SK-N-SH treated with all-trans-retinoic acid at 6 μM for 48 hours (cell line): Measurements from ENCODE around the gene ZNF383.
A peak's percentile ranks its signal among the peaks of the same experiment; 100 is the strongest.
"Not testable (repeated sequence)": the region's sequence is repeated elsewhere in the genome, so short reads cannot be mapped to it uniquely, and the experiment has no call there.

Experiments used
- ATAC-seq: fragments of 200-7000 bp; cut with Tn5 transposase; 3 replicates; pipeline ENCODE4 v1.9.1; 2020; ENCODE audit warnings: mild to moderate bottlenecking, moderate library complexity
- ARNTL ChIP-seq: fragments of 450-650 bp; formaldehyde crosslinking; IDR thresholded peaks from 2 replicates; pipeline ENCODE4 v1.5.0; 2020; ENCODE audit warnings: low read depth, mild to moderate bottlenecking, moderate library complexity, borderline replicate concordance
- BACH2 ChIP-seq: fragments of 250-450 bp; sonication (Bioruptor Pico); IDR thresholded peaks from 2 replicates; pipeline ENCODE4 v1.9.0; 2021; ENCODE audit warnings: mild to moderate bottlenecking, borderline replicate concordance
- CSDC2 ChIP-seq: fragments of 250-450 bp; sonication (Bioruptor Pico); IDR thresholded peaks from 2 replicates; pipeline ENCODE4 v1.5.0; 2020; ENCODE audit warnings: mild to moderate bottlenecking, moderate library complexity
- GLIS3 ChIP-seq: fragments of 250-450 bp; sonication (Bioruptor Pico); IDR thresholded peaks from 2 replicates; pipeline ENCODE4 v1.5.0; 2020; ENCODE audit warnings: mild to moderate bottlenecking, moderate library complexity
- PATZ1 ChIP-seq: fragments of 250-450 bp; sonication (Bioruptor Pico); IDR thresholded peaks from 2 replicates; pipeline ENCODE4 v1.8.0; 2020; ENCODE audit warnings: mild to moderate bottlenecking, moderate library complexity, borderline replicate concordance
- POU6F1 ChIP-seq: fragments of 250-450 bp; sonication (Bioruptor Pico); IDR thresholded peaks from 2 replicates; pipeline ENCODE4 v1.8.0; 2021; ENCODE audit warnings: low read depth, mild to moderate bottlenecking, moderate library complexity, borderline replicate concordance
- PPARA ChIP-seq: fragments of 250-450 bp; sonication (Bioruptor Pico); IDR thresholded peaks from 2 replicates; pipeline ENCODE4 v1.5.0; 2020; ENCODE audit warnings: mild to moderate bottlenecking, borderline replicate concordance
- RARB ChIP-seq: fragments of 250-450 bp; sonication (Bioruptor Pico); IDR thresholded peaks from 2 replicates; pipeline ENCODE4 v1.8.0; 2021; ENCODE audit warnings: mild to moderate bottlenecking, moderate library complexity
- SNAI2 ChIP-seq: fragments of 250-450 bp; sonication (Bioruptor Pico); IDR thresholded peaks from 2 replicates; pipeline ENCODE4 v1.5.0; 2020; ENCODE audit warnings: mild to moderate bottlenecking, moderate library complexity
- TCF4 ChIP-seq: fragments of 250-450 bp; sonication (Bioruptor Pico); IDR thresholded peaks from 2 replicates; pipeline ENCODE4 v1.8.0; 2021; ENCODE audit warnings: mild to moderate bottlenecking, moderate library complexity, borderline replicate concordance
- ZC3H10 ChIP-seq: fragments of 250-450 bp; sonication (Bioruptor Pico); IDR thresholded peaks from 2 replicates; pipeline ENCODE4 v1.5.1; 2021; ENCODE audit warnings: mild to moderate bottlenecking, moderate library complexity
- ZNF565 ChIP-seq: fragments of 450-650 bp; formaldehyde crosslinking; conservative IDR thresholded peaks from 2 replicates; pipeline ENCODE4 v1.5.0; 2020; ENCODE audit warnings: low read depth, mild to moderate bottlenecking, moderate library complexity
- ZNF70 ChIP-seq: fragments of 450-650 bp; formaldehyde crosslinking; IDR thresholded peaks from 2 replicates; pipeline ENCODE4 v1.5.0; 2020; ENCODE audit warnings: mild to moderate bottlenecking, moderate library complexity
- TF ChIP-seq, protein P1 (sequence below): fragments of 250-450 bp; sonication (Bioruptor Pico); IDR thresholded peaks from 2 replicates; pipeline ENCODE4 v1.5.0; 2020; ENCODE audit warnings: mild to moderate bottlenecking, moderate library complexity

ZNF383 gene

GRCh38 chr19:37217775-37218591 lies at the start of gene ZNF383:
ZNF383 (plus strand) TSS chr19:37218214; CDS start chr19:37230454, 12,240 bp downstream.
- TF ChIP-seq, protein P1, sequence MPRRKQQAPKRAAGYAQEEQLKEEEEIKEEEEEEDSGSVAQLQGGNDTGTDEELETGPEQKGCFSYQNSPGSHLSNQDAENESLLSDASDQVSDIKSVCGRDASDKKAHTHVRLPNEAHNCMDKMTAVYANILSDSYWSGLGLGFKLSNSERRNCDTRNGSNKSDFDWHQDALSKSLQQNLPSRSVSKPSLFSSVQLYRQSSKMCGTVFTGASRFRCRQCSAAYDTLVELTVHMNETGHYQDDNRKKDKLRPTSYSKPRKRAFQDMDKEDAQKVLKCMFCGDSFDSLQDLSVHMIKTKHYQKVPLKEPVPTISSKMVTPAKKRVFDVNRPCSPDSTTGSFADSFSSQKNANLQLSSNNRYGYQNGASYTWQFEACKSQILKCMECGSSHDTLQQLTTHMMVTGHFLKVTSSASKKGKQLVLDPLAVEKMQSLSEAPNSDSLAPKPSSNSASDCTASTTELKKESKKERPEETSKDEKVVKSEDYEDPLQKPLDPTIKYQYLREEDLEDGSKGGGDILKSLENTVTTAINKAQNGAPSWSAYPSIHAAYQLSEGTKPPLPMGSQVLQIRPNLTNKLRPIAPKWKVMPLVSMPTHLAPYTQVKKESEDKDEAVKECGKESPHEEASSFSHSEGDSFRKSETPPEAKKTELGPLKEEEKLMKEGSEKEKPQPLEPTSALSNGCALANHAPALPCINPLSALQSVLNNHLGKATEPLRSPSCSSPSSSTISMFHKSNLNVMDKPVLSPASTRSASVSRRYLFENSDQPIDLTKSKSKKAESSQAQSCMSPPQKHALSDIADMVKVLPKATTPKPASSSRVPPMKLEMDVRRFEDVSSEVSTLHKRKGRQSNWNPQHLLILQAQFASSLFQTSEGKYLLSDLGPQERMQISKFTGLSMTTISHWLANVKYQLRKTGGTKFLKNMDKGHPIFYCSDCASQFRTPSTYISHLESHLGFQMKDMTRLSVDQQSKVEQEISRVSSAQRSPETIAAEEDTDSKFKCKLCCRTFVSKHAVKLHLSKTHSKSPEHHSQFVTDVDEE = no peak
- TF ChIP-seq PPARA = no peak
- no peak for TF ChIP-seq CSDC2
- no peak for TF ChIP-seq SNAI2 (CRISPR knock-in tag)
- no peak for TF ChIP-seq PATZ1
- no peak for TF ChIP-seq GLIS3
- peak; percentile 70; the same call in 1 of the 2 replicates for TF ChIP-seq TCF4 (CRISPR knock-in tag)
- ATAC-seq = peak; percentile 99

GRCh38 chr19:37172368-37173366 lies 45.3 kb upstream of the ZNF383 start, which contains the start of gene ZNF585A:
ZNF585A (minus strand) TSS chr19:37172695; CDS start chr19:37169910, 2,785 bp downstream.
- ATAC-seq = peak; percentile 100
- TF ChIP-seq, protein P1 = no peak; the same call in 1 of the 2 replicates
- TF ChIP-seq POU6F1 (CRISPR knock-in tag) (no peak), ZNF70 (CRISPR knock-in tag) (no peak), CSDC2 (0 out of 2 replicates have a peak, but pooled peaks have one; percentile 10), ZNF565 (0 out of 2 replicates have a peak, but pooled peaks have one; percentile 4)

- not testable (repeated sequence) for ATAC-seq
These were observed 31.9 kb upstream of the ZNF383 start for GRCh38 chr19:37186071-37186470.

- ATAC-seq = not testable (repeated sequence)
These were observed 22.8 kb upstream of the ZNF383 start for GRCh38 chr19:37195248-37195647.

- ATAC-seq = not testable (repeated sequence)
These were observed 20.9 kb upstream of the ZNF383 start for GRCh38 chr19:37197115-37197514.

DNA sequence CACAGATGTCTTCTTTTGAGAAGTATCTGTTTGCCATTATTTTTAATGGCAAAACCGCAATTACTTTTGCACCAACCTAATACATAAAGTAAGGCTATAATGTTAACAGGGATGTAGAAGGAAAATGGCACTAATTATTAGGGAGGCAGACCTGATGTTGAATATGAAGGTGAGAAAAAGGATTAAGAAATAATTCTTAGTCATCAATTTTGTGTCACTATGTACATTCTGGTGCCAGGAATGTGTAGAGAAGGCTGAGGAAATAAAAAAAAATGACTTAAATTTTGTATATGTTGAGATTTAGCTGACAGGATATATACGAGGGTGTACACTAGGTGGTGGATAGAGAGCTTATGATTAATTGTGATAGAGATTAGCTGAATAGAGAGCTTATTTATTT lies 20.2 kb upstream of the ZNF383 start:
- ATAC-seq = no peak
- TF ChIP-seq BACH2 (CRISPR knock-in tag) = no peak
- TF ChIP-seq PATZ1 = no peak
- no peak for TF ChIP-seq ZC3H10 (CRISPR knock-in tag)
- TF ChIP-seq SNAI2 (CRISPR knock-in tag) = no peak
- TF ChIP-seq ARNTL (CRISPR knock-in tag) = no peak
- no peak for TF ChIP-seq CSDC2
- TF ChIP-seq RARB = no peak
- TF ChIP-seq, protein P1 = no peak
